Stimulated activated CD4-positive, alpha-beta T cell treated with anti-CD3 and anti-CD28 coated beads, TNF-alpha, amount 100 ng/mL, for 48 hours (primary cell): Measurements from ENCODE around the gene CAVIN1.
"Not testable (repeated sequence)": the region's sequence is repeated elsewhere in the genome, so short reads cannot be mapped to it uniquely, and the experiment has no call there.

ENCODE experiments used
- DNase-seq, 3 donors: peaks; one replicate each; pipeline ENCODE4 v3.0.0-alpha.2; 2020; ENCODE audit warnings: low read depth in 3 of 3

The CAVIN1 gene

GRCh38 chr17:42422958-42423712, at the start of gene CAVIN1:
CAVIN1 (minus strand) TSS chr17:42423256; CDS start chr17:42423097, 159 bp downstream.
- DNase-seq = peak in 1 of 3 donors; percentile 27

GRCh38 chr17:42467889-42468288, 44.8 kb upstream of the CAVIN1 start:
- DNase-seq = no peak

GRCh38 chr17:42463976-42464400, 40.9 kb upstream of the CAVIN1 start:
- DNase-seq = no peak

GRCh38 chr17:42460371-42460770, 37.3 kb upstream of the CAVIN1 start:
- no peak for DNase-seq

- DNase-seq = no peak
Observed at GRCh38 chr17:42459801-42460281, 36.8 kb upstream of the CAVIN1 start.

- DNase-seq = peak in 1 of 3 donors; percentile 24
Observed at GRCh38 chr17:42459256-42459800, 36.3 kb upstream of the CAVIN1 start.

- DNase-seq = peak; percentile 84 to 93 (median 90)
Observed at GRCh38 chr17:42458497-42459255, 35.6 kb upstream of the CAVIN1 start, which contains the start of gene ATP6V0A1. ATP6V0A1 (plus strand) TSS chr17:42458878; CDS start chr17:42460895, 2,017 bp downstream.

GRCh38 chr17:42457107-42457792, 34.2 kb upstream of the CAVIN1 start:
- no peak for DNase-seq

- no peak for DNase-seq
Observed at GRCh38 chr17:42456223-42457106, 33.4 kb upstream of the CAVIN1 start.

- not testable (repeated sequence) for DNase-seq
Observed at GRCh38 chr17:42454987-42455386, 31.9 kb upstream of the CAVIN1 start.

- DNase-seq = no peak
Observed at GRCh38 chr17:42453439-42453838, 30.4 kb upstream of the CAVIN1 start.

GRCh38 chr17:42451270-42451669, 28.2 kb upstream of the CAVIN1 start:
- not testable (repeated sequence) for DNase-seq

- DNase-seq = not testable (repeated sequence)
Observed at GRCh38 chr17:42449838-42450237, 26.8 kb upstream of the CAVIN1 start.

- DNase-seq = not testable (repeated sequence)
Observed at GRCh38 chr17:42449176-42449575, 26.1 kb upstream of the CAVIN1 start.

GRCh38 chr17:42442196-42442565, 19.1 kb upstream of the CAVIN1 start:
- no peak for DNase-seq

GRCh38 chr17:42441371-42442195, 18.5 kb upstream of the CAVIN1 start:
- DNase-seq = no peak

GRCh38 chr17:42438600-42439567, 15.8 kb upstream of the CAVIN1 start:
- DNase-seq = peak in 1 of 3 donors; percentile 27

- no peak for DNase-seq
Observed at GRCh38 chr17:42436391-42436790, 13.3 kb upstream of the CAVIN1 start.

GRCh38 chr17:42431758-42432161, 8.7 kb upstream of the CAVIN1 start:
- no peak for DNase-seq
